K562 (cell line): Measurements from ENCODE around the gene DAB2IP. TPM values are rescaled to one million over a fixed set of nuclear protein-coding genes. Genes with fewer than 3 reads are reported as not detected.

Experiments
- ATAC-seq: fragments of 200-7000 bp; cut with Tn5 transposase; 3 replicates; pipeline ENCODE4 v1.9.1; 2020; ENCODE audit warnings: moderate library complexity
- BruUV-seq: library from RNA; stranded (reverse); fragments of 400-500 nt; replicated peaks from 2 replicates; lab custom pipeline; 2021; lab: Mats Ljungman, UMichigan
- CTCF ChIA-PET: fragments of 300-600 bp; formaldehyde crosslinking; extraction: SDS; loops from one replicate; lab custom pipeline; 2021; ENCODE audit warnings: low intra/inter-chr PET ratio; lab: Yijun Ruan, JAX
- POLR2A ChIA-PET: fragments of 300-600, 350-650 bp; sonication (Branson Sonifier 250); formaldehyde crosslinking; extraction: SDS; loops from one replicate; lab custom pipeline; 2021; ENCODE audit warnings: antibody characterized with exemption, inconsistent platforms; lab: Yijun Ruan, JAX
- DNase-seq, 4 experiments: peaks; one replicate each; pipeline versions ENCODE4 v3.0.0 to v3.0.0-alpha.2; 2011 to 2018; ENCODE audit warnings: low spot score in 3 of 4, mixed read lengths in 3 of 4; ENCODE audit errors: extremely low read depth in 1 of 4
- FAIRE-seq: peaks from 2 replicates; lab custom pipeline; 2011; peaks lifted over from hg19 to GRCh38; lab: Jason Lieb, UNC
- H2AFZ ChIP-seq: 2 replicates; pipeline ENCODE4 v1.6.0; 2011; ENCODE audit warnings: low read depth, low read length, control low read depth, inconsistent platforms
- H3K27ac ChIP-seq: fragments of 200-600 bp; 3 replicates; pipeline ENCODE4 v1.8.0; 2011; ENCODE audit warnings: low read depth, mild to moderate bottlenecking, control low read depth, inconsistent platforms, low read length, moderate library complexity, mixed read lengths; ENCODE audit errors: extremely low read depth
- H3K27me3 ChIP-seq, 2 experiments: fragments of 300-600 bp in 1 of 2; 2 replicates in 1 of 2; 3 replicates in 1 of 2; pipeline versions ENCODE4 v1.6.0 to v1.8.0; 2011; ENCODE audit warnings: inconsistent platforms in 2 of 2, low read length in 2 of 2, mild to moderate bottlenecking in 1 of 2, mixed read lengths in 1 of 2, moderate library complexity in 1 of 2; ENCODE audit not compliant: control insufficient read depth in 2 of 2, insufficient read depth in 2 of 2
- H3K36me3 ChIP-seq: fragments of 300-600 bp; 3 replicates; pipeline ENCODE4 v1.8.0; 2011; ENCODE audit warnings: mild to moderate bottlenecking, low read length, inconsistent platforms; ENCODE audit not compliant: control insufficient read depth, insufficient read depth
- H3K4me1 ChIP-seq, 2 experiments: fragments of 200-600 bp in 1 of 2; replicated peaks in 1 of 2; 2 replicates in 1 of 2; 3 replicates in 1 of 2; pipeline versions ENCODE4 v1.5.1 to v1.8.0; 2011; ENCODE audit warnings: inconsistent platforms in 2 of 2, low read length in 2 of 2, mild to moderate bottlenecking in 1 of 2, mixed read lengths in 1 of 2, moderate library complexity in 1 of 2; ENCODE audit not compliant: control insufficient read depth in 2 of 2, insufficient read depth in 2 of 2
- H3K4me2 ChIP-seq: 2 replicates; pipeline ENCODE4 v1.6.1; 2011; ENCODE audit warnings: low read length, control low read depth, inconsistent platforms, mixed read lengths; ENCODE audit not compliant: insufficient read depth
- H3K4me3 ChIP-seq: fragments of 200-600 bp; sonication (generic), shearing (Covaris generic); 2 replicates; pipeline ENCODE4 v1.5.1; 2016; ENCODE audit warnings: control low read depth, inconsistent platforms
- H3K79me2 ChIP-seq: fragments of 200-600 bp; 3 replicates; pipeline ENCODE4 v1.8.0; 2011; ENCODE audit warnings: low read length, inconsistent platforms; ENCODE audit not compliant: control insufficient read depth, insufficient read depth
- H3K9ac ChIP-seq, 2 experiments: 2 replicates each; pipeline versions ENCODE4 v1.6.0 to v1.6.1; 2011; ENCODE audit warnings: low read depth in 2 of 2, low read length in 2 of 2, control low read depth in 1 of 2, inconsistent platforms in 1 of 2, mild to moderate bottlenecking in 1 of 2, mixed read lengths in 1 of 2; ENCODE audit not compliant: insufficient read depth in 1 of 2
- H3K9me1 ChIP-seq: one replicate; pipeline ENCODE4 v1.6.0; 2011; ENCODE audit warnings: inconsistent platforms, mild to moderate bottlenecking, low read length, moderate library complexity; ENCODE audit not compliant: control insufficient read depth, insufficient read depth
- H3K9me3 ChIP-seq: replicated peaks from 2 replicates; pipeline ENCODE4 v1.5.1; 2011; ENCODE audit warnings: low read depth, low read length, inconsistent platforms; ENCODE audit not compliant: control insufficient read depth, insufficient read depth
- H4K20me1 ChIP-seq: replicated peaks from 2 replicates; pipeline ENCODE4 v1.6.1; 2011; ENCODE audit warnings: low read length, inconsistent platforms, mixed read lengths; ENCODE audit not compliant: control insufficient read depth, insufficient read depth
- ARNT ChIP-seq, 2 experiments: fragments of 450-650 bp; IDR thresholded peaks; 2 replicates each; pipeline ENCODE4 v1.6.1; 2016; ENCODE audit warnings: mild to moderate bottlenecking in 1 of 2
- EHMT2 ChIP-seq: fragments of 450-650 bp; IDR thresholded peaks from 2 replicates; pipeline ENCODE4 v1.6.1; 2018; ENCODE audit warnings: antibody characterized with exemption
- FOXA3 ChIP-seq, 2 experiments: fragments of 450-650 bp in 1 of 2; sonication (generic) in 1 of 2; formaldehyde crosslinking; IDR thresholded peaks in 1 of 2; conservative IDR thresholded peaks in 1 of 2; 2 replicates each; pipeline versions ENCODE4 v1.4.0 to v1.8.0; 2020 to 2022; ENCODE audit warnings: mild to moderate bottlenecking in 2 of 2, missing genetic modification reagents in 1 of 2
- TCF15 ChIP-seq: fragments of 250-450 bp; sonication (Bioruptor Pico); IDR thresholded peaks from 2 replicates; pipeline ENCODE4 v1.8.0; 2022; ENCODE audit warnings: moderate library complexity, mild to moderate bottlenecking, inconsistent platforms
- ZNF717 ChIP-seq: fragments of 250-450 bp; sonication (Bioruptor Pico); IDR thresholded peaks from 2 replicates; pipeline ENCODE4 v1.5.0; 2021
- WGBS: fragments of 100-300 bp; shearing (Covaris generic); methylation state at CpG from one replicate; pipeline ENCODE4 v1.1.6; 2016; ENCODE audit warnings: low coverage, mixed read lengths; ENCODE audit not compliant: insufficient coverage; ENCODE audit errors: missing lambda C conversion rate; 5-methylcytosine and 5-hydroxymethylcytosine counted together
- in situ Hi-C: fragments of 300-500 bp; cut with MboI; formaldehyde crosslinking; loops from 4 replicates; pipeline ENCODE4 v1.15.0; 2018; ENCODE audit warnings: inconsistent platforms, mixed read lengths
- intact Hi-C: fragments of 100-400 bp; cut with micrococcal nuclease; formaldehyde crosslinking; loops from 2 replicates; pipeline ENCODE4 v1.14.2; 2022
- polyA plus RNA-seq, 8 experiments: library from polyadenylated mRNA; depleted of rRNA in 4 of 8; stranded (reverse) in 5 of 8; unstranded in 3 of 8; fragments of >200 nt; fragmentation: Nextera tagmentation in 2 of 8; fragmentation: Illumina TruSeq in 1 of 8; extraction: Ambion mirVana in 2 of 8; extraction: Trizol in 1 of 8; gene quantifications; 2 replicates each; pipeline versions ENCODE4 v1.2.1 to v1.2.3, GENCODE V29; 2011 to 2014; ENCODE audit warnings: inconsistent platforms in 1 of 8, missing spikeins in 1 of 8
- total RNA-seq, 7 experiments: library from RNA; depleted of rRNA in 6 of 7; stranded (reverse); fragments of >200 nt in 6 of 7; fragmentation: Illumina TruSeq in 2 of 7; extraction: Trizol in 2 of 7; gene quantifications; 2 replicates each; pipeline versions ENCODE4 v1.2.1 to v1.2.3, GENCODE V29; 2011 to 2021; ENCODE audit warnings: low replicate concordance in 1 of 7

The DAB2IP gene
- total and polyA plus RNA-seq, 9 of the 15 experiments (the other 6 are each of a cell fraction or from before 2014, with no cell fraction given), result 0.04 to 0.31 (median 0.08) TPM; not detected in 5

GRCh38 chr9:121708768-121709488 is 57.5 kb downstream of the DAB2IP start:
- no peak overlapping the region for H3K27ac ChIP-seq
- TF ChIP-seq ARNT (IDR thresholded peaks at IDR 0.05) (no peak), FOXA3 (CRISPR knock-in tag; conservative IDR thresholded peaks at IDR 0.05 in 1 of 2, IDR thresholded peaks at IDR 0.05 in 1 of 2) (no peak), EHMT2 (no peak), ZNF717 (CRISPR knock-in tag) (no peak), TCF15 (no peak)
- H3K9me1 ChIP-seq, result no peaks in the 10 kb centered on the region
- FAIRE-seq, result no peak
- intact Hi-C loops, result no loop called here
- ChIA-PET CTCF (no interaction called here), POLR2A (no interaction called here)
- ATAC-seq, result peak; percentile 81
- no peaks in the 10 kb centered on the region for H3K36me3 ChIP-seq
- BruUV-seq, result no TSS peak
- peaks cover 18% of the 10 kb centered on the region for H4K20me1 ChIP-seq
- no peak overlapping the region for H3K9ac ChIP-seq
- in situ Hi-C loops, result no loop called here
- peaks cover 0 to 24% of the 10 kb centered on the region in 2 experiments; a peak in 2 of 5 replicates for H3K27me3 ChIP-seq
- no peaks in the 10 kb centered on the region for H3K9me3 ChIP-seq
- peak; percentile 14 to 56 (median 39) for DNase-seq
- no peaks in the 10 kb centered on the region for H3K79me2 ChIP-seq
- H3K4me1 ChIP-seq, result no peaks in the 10 kb centered on the region
- WGBS, result 1% methylated on average over 14 of the region's 14 CpGs
- H3K4me3 ChIP-seq, result no peak overlapping the region
- no peak overlapping the region for H3K4me2 ChIP-seq
- no peak overlapping the region for H2AFZ ChIP-seq
